Body of pancreas (tissue), 4 donors: ENCODE results near the gene ZMYND10. TPM values are rescaled to one million over a fixed set of nuclear protein-coding genes. Genes with fewer than 3 reads are reported as not detected.

Experiments
- ATAC-seq: fragments of 150-250 bp; one replicate; pipeline ENCODE4 v1.9.1; 2016
- DNase-seq, 4 donors: peaks; one replicate each; pipeline ENCODE4 v3.0.0-alpha.2; 2019
- H3K27ac ChIP-seq, 4 donors: fragments of 200-600 bp; sonication (generic); 1 replicate in 3 of 4; 2 replicates in 1 of 4; pipeline versions ENCODE4 v1.5.1 to v1.6.1; 2016 to 2019; ENCODE audit warnings: mild to moderate bottlenecking in 1 of 4, mixed read lengths in 1 of 4, moderate library complexity in 1 of 4
- H3K27me3 ChIP-seq, 2 donors: fragments of 200-600 bp; sonication (generic); one replicate each; pipeline ENCODE4 v1.6.0; 2016; ENCODE audit warnings: mild to moderate bottlenecking in 1 of 2
- H3K36me3 ChIP-seq, 2 donors: fragments of 200-600 bp; sonication (generic); replicated peaks in 1 of 2; 2 replicates each; pipeline ENCODE4 v1.5.1; 2016; ENCODE audit warnings: low read depth in 2 of 2; ENCODE audit not compliant: insufficient read depth in 1 of 2
- H3K4me1 ChIP-seq: fragments of 200-600 bp; sonication (generic); one replicate; pipeline ENCODE4 v1.6.0; 2016
- H3K4me3 ChIP-seq, 2 donors: fragments of 200-600 bp; sonication (generic); 1 replicate in 1 of 2; 2 replicates in 1 of 2; pipeline ENCODE4 v1.5.1; 2016 to 2019
- H3K9me3 ChIP-seq, 3 donors: fragments of 200-600 bp; sonication (generic); 1 replicate in 2 of 3; 2 replicates in 1 of 3; pipeline ENCODE4 v1.5.1; 2016
- POLR2A ChIP-seq, 3 donors: fragments of 450-650 bp; IDR thresholded peaks; one replicate each; pipeline ENCODE4 v1.6.1; 2016; ENCODE audit warnings: antibody characterized with exemption in 3 of 3, mild to moderate bottlenecking in 2 of 3
- WGBS, 2 donors: methylation state at CpG; one replicate each; pipeline ENCODE4 v1.1.5; 2017; 5-methylcytosine and 5-hydroxymethylcytosine counted together
- intact Hi-C: fragments of 100-400 bp; cut with DNase I; formaldehyde crosslinking; loops from one replicate; pipeline ENCODE4 v1.15.1; 2023
- total RNA-seq, 2 donors: library from RNA; depleted of rRNA; stranded (reverse); fragments of >200 nt; gene quantifications; one replicate each; pipeline ENCODE4 v1.1.0, GENCODE V29; 2016
- TF ChIP-seq, protein P1 (sequence below), 7 experiments: fragments of 450-650 bp in 4 of 7; fragments of 200-600 bp in 3 of 7; sonication (generic) in 3 of 7; IDR thresholded peaks; one replicate each; pipeline ENCODE4 v1.5.1; 2016 to 2019; ENCODE audit warnings: antibody characterized with exemption in 7 of 7

Gene ZMYND10
- total RNA-seq, 2 donors from 2014 or later: 1.3 to 2.3 TPM

- 72 to 88% methylated on average over 6 of the region's 6 CpGs for WGBS, 2 donors
- Histone ChIP-seq H3K27me3 (no peaks in the 10 kb centered on the region), H3K27ac (no peak overlapping the region), H3K4me3 (no peak overlapping the region), H3K9me3 (no peaks in the 10 kb centered on the region), H3K4me1 (no peaks in the 10 kb centered on the region), H3K36me3 (no peaks in the 10 kb centered on the region)
- intact Hi-C loops: no loop called here
- no peak for TF ChIP-seq POLR2A (IDR thresholded peaks at IDR 0.05)
- TF ChIP-seq, protein P1, sequence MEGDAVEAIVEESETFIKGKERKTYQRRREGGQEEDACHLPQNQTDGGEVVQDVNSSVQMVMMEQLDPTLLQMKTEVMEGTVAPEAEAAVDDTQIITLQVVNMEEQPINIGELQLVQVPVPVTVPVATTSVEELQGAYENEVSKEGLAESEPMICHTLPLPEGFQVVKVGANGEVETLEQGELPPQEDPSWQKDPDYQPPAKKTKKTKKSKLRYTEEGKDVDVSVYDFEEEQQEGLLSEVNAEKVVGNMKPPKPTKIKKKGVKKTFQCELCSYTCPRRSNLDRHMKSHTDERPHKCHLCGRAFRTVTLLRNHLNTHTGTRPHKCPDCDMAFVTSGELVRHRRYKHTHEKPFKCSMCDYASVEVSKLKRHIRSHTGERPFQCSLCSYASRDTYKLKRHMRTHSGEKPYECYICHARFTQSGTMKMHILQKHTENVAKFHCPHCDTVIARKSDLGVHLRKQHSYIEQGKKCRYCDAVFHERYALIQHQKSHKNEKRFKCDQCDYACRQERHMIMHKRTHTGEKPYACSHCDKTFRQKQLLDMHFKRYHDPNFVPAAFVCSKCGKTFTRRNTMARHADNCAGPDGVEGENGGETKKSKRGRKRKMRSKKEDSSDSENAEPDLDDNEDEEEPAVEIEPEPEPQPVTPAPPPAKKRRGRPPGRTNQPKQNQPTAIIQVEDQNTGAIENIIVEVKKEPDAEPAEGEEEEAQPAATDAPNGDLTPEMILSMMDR (IDR thresholded peaks at IDR 0.05): no peak
- ATAC-seq (no peak), DNase-seq (no peak)
These were observed 38.2 kb upstream of the ZMYND10 start for GRCh38 chr3:50383750-50384149.

DNA sequence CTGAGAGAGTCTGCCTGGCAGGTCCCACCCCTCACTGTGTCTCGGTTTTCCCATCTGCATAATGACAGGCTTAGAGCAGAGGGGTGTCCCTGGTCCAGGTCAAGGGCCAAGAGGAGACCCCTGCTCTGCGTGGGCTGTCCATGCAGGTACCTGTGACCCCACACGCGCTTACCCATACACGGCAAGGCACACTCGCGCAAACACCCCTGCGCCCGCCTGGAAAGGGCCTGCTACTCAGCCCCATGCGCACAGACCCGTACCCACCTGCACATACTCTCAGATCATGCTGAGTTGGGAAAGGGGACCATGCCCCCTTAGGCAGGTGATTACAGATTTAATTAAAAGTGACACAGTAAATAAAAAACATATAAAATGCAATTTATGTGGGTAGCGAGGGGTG is 37.2 kb upstream of the ZMYND10 start:
- no peak for TF ChIP-seq POLR2A (IDR thresholded peaks at IDR 0.05)
- TF ChIP-seq, protein P1 (IDR thresholded peaks at IDR 0.05): no peak

GRCh38 chr3:50381383-50381782 is 35.9 kb upstream of the ZMYND10 start:
- Histone ChIP-seq H3K4me1 (no peaks in the 10 kb centered on the region), H3K9me3 (no peaks in the 10 kb centered on the region), H3K27ac (no peak overlapping the region), H3K27me3 (no peaks in the 10 kb centered on the region), H3K4me3 (no peak overlapping the region), H3K36me3 (no peaks in the 10 kb centered on the region)
- no peak for ATAC-seq
- TF ChIP-seq POLR2A (IDR thresholded peaks at IDR 0.05): no peak
- TF ChIP-seq, protein P1 (IDR thresholded peaks at IDR 0.05): no peak
- DNase-seq: no peak
- WGBS, 2 donors: 79 to 80% methylated on average over 3 to 4 of the region's 4 CpGs
- intact Hi-C loops: no loop called here

More for the DNA sequence above, 37.2 kb upstream of the ZMYND10 start:
- H3K4me3 ChIP-seq: no peak overlapping the region
- no peaks in the 10 kb centered on the region for H3K36me3 ChIP-seq
- no peak overlapping the region for H3K27ac ChIP-seq
- ATAC-seq: no peak
- no peak for DNase-seq
- H3K9me3 ChIP-seq: no peaks in the 10 kb centered on the region
- H3K4me1 ChIP-seq: no peaks in the 10 kb centered on the region
- H3K27me3 ChIP-seq: no peaks in the 10 kb centered on the region
- intact Hi-C loops: no loop called here
- 92% methylated on average over 10 to 12 of the region's 12 CpGs for WGBS, 2 donors

DNA sequence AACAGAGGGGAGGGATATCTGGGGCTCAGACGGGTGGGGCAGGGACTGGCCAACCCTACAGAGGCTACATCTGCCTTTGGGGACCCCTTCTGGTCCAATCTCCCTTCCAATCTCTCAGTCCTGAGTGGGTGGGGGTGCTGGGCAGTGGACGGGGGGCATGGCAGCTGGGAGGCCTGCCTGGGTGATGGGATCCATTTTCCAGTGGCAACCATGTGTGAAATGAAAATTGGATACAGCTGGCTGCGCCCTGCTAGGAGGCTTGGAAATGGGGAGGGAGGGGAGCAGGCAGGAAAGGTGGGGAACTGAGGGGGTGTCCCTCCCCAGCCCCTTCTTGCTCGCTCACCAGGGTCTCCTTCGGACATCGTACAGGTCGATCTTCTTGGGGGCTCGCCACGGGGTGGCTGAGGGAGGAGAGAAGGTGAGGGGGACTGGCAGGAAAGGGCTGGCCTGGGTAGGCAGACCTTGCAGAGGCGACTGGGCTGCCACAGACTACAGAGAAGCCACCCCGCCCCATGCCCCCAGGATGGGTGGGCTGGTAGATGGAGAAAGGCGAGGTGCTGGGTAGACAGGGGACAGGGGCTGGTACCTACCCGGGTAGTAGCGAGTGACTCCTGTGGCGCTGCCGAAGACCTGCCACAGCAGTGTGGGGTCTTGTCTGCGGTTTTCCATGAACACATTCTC is 35.0 kb upstream of the ZMYND10 start:
- DNase-seq (no peak), ATAC-seq (no peak)
- TF ChIP-seq POLR2A (IDR thresholded peaks at IDR 0.05): no peak
- TF ChIP-seq, protein P1 (IDR thresholded peaks at IDR 0.05): no peak
- Histone ChIP-seq H3K27me3 (no peaks in the 10 kb centered on the region), H3K36me3 (no peaks in the 10 kb centered on the region), H3K4me3 (no peak overlapping the region), H3K4me1 (no peaks in the 10 kb centered on the region), H3K27ac (no peak overlapping the region), H3K9me3 (no peaks in the 10 kb centered on the region)
- 82 to 86% methylated on average over 16 to 17 of the region's 17 CpGs for WGBS, 2 donors
- intact Hi-C loops: no loop called here

DNA sequence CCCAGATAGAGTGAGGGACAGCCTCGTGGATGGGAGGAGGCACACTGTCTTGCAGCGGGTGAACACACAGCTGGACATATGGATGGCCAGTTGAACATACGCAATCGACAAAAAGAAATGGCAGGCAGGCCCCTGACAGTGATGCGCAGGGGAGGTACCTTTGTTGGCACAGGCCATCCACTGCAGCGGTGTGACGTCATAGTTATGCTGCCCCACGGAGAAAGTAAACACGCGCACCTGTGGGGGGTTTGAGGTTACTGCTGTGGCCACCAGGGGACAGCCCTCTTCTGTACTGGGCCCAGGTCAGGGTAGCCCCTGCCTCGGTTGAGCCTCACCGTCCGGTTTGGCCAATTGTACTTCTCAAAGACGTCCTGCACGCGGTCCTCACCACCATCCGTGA is 33.2 kb upstream of the ZMYND10 start:
- intact Hi-C loops: no loop called here
- Histone ChIP-seq H3K9me3 (no peaks in the 10 kb centered on the region), H3K4me3 (no peak overlapping the region), H3K4me1 (no peaks in the 10 kb centered on the region), H3K36me3 (no peaks in the 10 kb centered on the region), H3K27ac (no peak overlapping the region), H3K27me3 (no peaks in the 10 kb centered on the region)
- TF ChIP-seq, protein P1 (IDR thresholded peaks at IDR 0.05): no peak
- no peak for TF ChIP-seq POLR2A (IDR thresholded peaks at IDR 0.05)
- DNase-seq (no peak), ATAC-seq (no peak)
- WGBS, 2 donors: 84 to 89% methylated on average over 17 of the region's 17 CpGs
